ENCODE measurements around the gene APBB2.

The APBB2 gene

DNA sequence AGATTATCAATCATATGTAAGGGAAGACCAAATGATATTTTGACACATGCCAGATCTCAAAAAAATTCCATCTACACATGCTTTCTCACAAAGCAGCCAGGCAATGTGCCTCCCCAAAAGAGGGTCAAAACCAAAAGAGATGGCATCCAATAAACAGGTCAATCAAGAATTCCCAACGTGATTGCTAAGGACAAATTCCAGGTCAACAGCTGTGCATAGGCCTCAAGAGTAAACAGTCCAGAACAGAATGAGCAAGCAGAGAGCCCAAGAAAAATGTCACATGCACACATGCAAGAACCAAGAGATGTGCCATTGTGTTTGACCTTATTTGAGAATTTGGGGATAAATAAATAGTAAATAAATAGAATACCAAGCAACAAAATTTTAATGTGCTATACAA is 136.7 kb downstream of the APBB2 start:
- H3K4me1 ChIP-seq (ENCODE audit: control insufficient read depth in 1 of 2, insufficient read depth in 2 of 2, low read length in 2 of 2): peaks cover 0 to 4% of the 10 kb centered on the region in 2 experiments
- no CpG with 5 or more reads among the region's 1 CpG for WGBS (ENCODE audit: extremely low coverage, insufficient coverage, insufficient read length)

DNA sequence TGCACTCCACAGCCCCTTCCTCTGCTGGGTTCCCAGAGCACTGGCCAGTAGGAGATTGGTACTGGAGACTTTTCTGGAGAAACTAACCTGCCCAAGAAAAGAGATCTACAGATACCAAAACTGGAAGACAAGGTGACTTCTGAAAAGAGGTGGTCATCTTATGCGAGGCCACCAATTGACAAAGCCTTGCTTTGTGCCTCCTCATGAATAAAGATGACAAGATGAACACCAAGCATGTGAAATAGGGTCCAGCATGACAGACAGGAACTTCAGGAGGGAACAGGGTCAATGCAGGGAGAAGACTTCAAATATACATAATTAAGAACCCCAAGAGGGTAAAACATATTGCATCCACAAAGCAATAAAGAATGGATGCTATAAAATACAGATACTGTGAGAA is 137.9 kb downstream of the APBB2 start:
- no peak overlapping the region for H2BK120ac ChIP-seq (ENCODE audit: insufficient read depth, low read length, poor library complexity)
- no peak overlapping the region for H2BK5ac ChIP-seq (ENCODE audit: low read depth, low read length, poor library complexity)
- H3K27ac ChIP-seq (ENCODE audit: low read depth, low read length): no peak overlapping the region
- H3K36me3 ChIP-seq (ENCODE audit: control insufficient read depth in 1 of 2, insufficient read depth in 2 of 2, low read length in 2 of 2): no peaks in the 10 kb centered on the region
- WGBS (ENCODE audit: extremely low coverage, insufficient coverage, insufficient read length): no CpG with 5 or more reads among the region's 1 CpG
- H4K91ac ChIP-seq (ENCODE audit: low read depth, low read length): no peak overlapping the region
- DNase-seq: no peak
- H3K9me3 ChIP-seq (ENCODE audit: insufficient read depth, low read depth, low read length): no peaks in the 10 kb centered on the region
- H3K4ac ChIP-seq (ENCODE audit: low read depth, low read length): no peak overlapping the region
- no peak overlapping the region for H3K4me3 ChIP-seq (ENCODE audit: low read depth, low read length)
- H2AK5ac ChIP-seq (ENCODE audit: low read length): no peak overlapping the region
- no peak overlapping the region for H2BK12ac ChIP-seq (ENCODE audit: low read length)
- no peak overlapping the region for H3K14ac ChIP-seq (ENCODE audit: low read length)
- H3K9ac ChIP-seq (ENCODE audit: low read length): no peak overlapping the region
- H3K27me3 ChIP-seq (ENCODE audit: insufficient read depth, low read length): no peaks in the 10 kb centered on the region
- no peaks in the 10 kb centered on the region for H3K79me1 ChIP-seq (ENCODE audit: low read length)
- H3K23ac ChIP-seq (ENCODE audit: low read length): no peak overlapping the region
- H4K12ac ChIP-seq (ENCODE audit: low read depth, low read length): no peak overlapping the region
- H2AFZ ChIP-seq (ENCODE audit: insufficient read depth, low read length, poor library complexity): no peak overlapping the region
- no peak overlapping the region for H3K4me2 ChIP-seq (ENCODE audit: low read length)
- no peak overlapping the region for H4K8ac ChIP-seq (ENCODE audit: low read depth, low read length)
- H3K18ac ChIP-seq (ENCODE audit: low read length): peak overlapping the region; percentile 22
- H3K79me2 ChIP-seq (ENCODE audit: control insufficient read depth, insufficient read depth, low read length, poor library complexity): no peaks in the 10 kb centered on the region
- peaks cover 2 to 7% of the 10 kb centered on the region in 2 experiments for H3K4me1 ChIP-seq (ENCODE audit: control insufficient read depth in 1 of 2, insufficient read depth in 2 of 2, low read length in 2 of 2)

More for the DNA sequence above, 136.7 kb downstream of the APBB2 start:
- no peak overlapping the region for H4K91ac ChIP-seq (ENCODE audit: low read depth, low read length)
- H3K23ac ChIP-seq (ENCODE audit: low read length): no peak overlapping the region
- no peak overlapping the region for H3K18ac ChIP-seq (ENCODE audit: low read length)
- no peak for DNase-seq
- H3K9me3 ChIP-seq (ENCODE audit: insufficient read depth, low read depth, low read length): no peaks in the 10 kb centered on the region
- no peak overlapping the region for H4K12ac ChIP-seq (ENCODE audit: low read depth, low read length)
- no peak overlapping the region for H4K8ac ChIP-seq (ENCODE audit: low read depth, low read length)
- no peak overlapping the region for H3K9ac ChIP-seq (ENCODE audit: low read length)
- no peak overlapping the region for H2BK5ac ChIP-seq (ENCODE audit: low read depth, low read length, poor library complexity)
- no peak overlapping the region for H3K14ac ChIP-seq (ENCODE audit: low read length)
- H3K4me3 ChIP-seq (ENCODE audit: low read depth, low read length): no peak overlapping the region
- no peaks in the 10 kb centered on the region for H3K36me3 ChIP-seq (ENCODE audit: control insufficient read depth in 1 of 2, insufficient read depth in 2 of 2, low read length in 2 of 2)
- no peak overlapping the region for H2BK12ac ChIP-seq (ENCODE audit: low read length)
- H3K4me2 ChIP-seq (ENCODE audit: low read length): no peak overlapping the region
- no peaks in the 10 kb centered on the region for H3K79me2 ChIP-seq (ENCODE audit: control insufficient read depth, insufficient read depth, low read length, poor library complexity)
- no peak overlapping the region for H3K27ac ChIP-seq (ENCODE audit: low read depth, low read length)
- H3K27me3 ChIP-seq (ENCODE audit: insufficient read depth, low read length): no peaks in the 10 kb centered on the region
- H2AK5ac ChIP-seq (ENCODE audit: low read length): no peak overlapping the region
- H3K79me1 ChIP-seq (ENCODE audit: low read length): no peaks in the 10 kb centered on the region
- no peak overlapping the region for H2AFZ ChIP-seq (ENCODE audit: insufficient read depth, low read length, poor library complexity)
- no peak overlapping the region for H3K4ac ChIP-seq (ENCODE audit: low read depth, low read length)
- H2BK120ac ChIP-seq (ENCODE audit: insufficient read depth, low read length, poor library complexity): no peak overlapping the region

DNA sequence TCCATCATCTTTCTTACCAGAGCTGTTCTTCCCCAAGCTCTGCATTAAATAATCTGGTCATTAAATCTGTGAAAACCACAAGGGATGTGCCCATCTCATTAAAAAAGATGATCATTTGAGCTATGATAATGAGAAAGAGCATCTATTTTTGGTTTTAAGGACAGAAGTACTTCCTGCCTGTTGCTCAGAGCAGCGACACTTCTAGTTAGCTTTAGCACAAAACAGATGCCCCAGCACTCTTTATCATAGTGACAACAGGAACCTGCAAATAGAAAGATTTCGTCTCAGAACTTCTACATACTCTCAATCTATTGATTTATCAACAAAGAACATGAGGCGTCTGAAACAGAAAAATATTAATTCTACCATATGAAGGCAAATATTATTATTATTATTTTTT is 140.1 kb downstream of the APBB2 start:
- Histone ChIP-seq H2BK12ac (ENCODE audit: low read length) (no peak overlapping the region), H4K91ac (ENCODE audit: low read depth, low read length) (no peak overlapping the region), H3K9me3 (ENCODE audit: insufficient read depth, low read depth, low read length) (no peaks in the 10 kb centered on the region), H3K4ac (ENCODE audit: low read depth, low read length) (no peak overlapping the region), H2AK5ac (ENCODE audit: low read length) (no peak overlapping the region), H3K79me1 (ENCODE audit: low read length) (no peaks in the 10 kb centered on the region), H3K4me1 (ENCODE audit: control insufficient read depth in 1 of 2, insufficient read depth in 2 of 2, low read length in 2 of 2) (peaks cover 2 to 7% of the 10 kb centered on the region in 2 experiments), H3K79me2 (ENCODE audit: control insufficient read depth, insufficient read depth, low read length, poor library complexity) (no peaks in the 10 kb centered on the region), H3K18ac (ENCODE audit: low read length) (no peak overlapping the region), H3K23ac (ENCODE audit: low read length) (no peak overlapping the region), H3K27ac (ENCODE audit: low read depth, low read length) (no peak overlapping the region), H2BK5ac (ENCODE audit: low read depth, low read length, poor library complexity) (no peak overlapping the region), H2AFZ (ENCODE audit: insufficient read depth, low read length, poor library complexity) (no peak overlapping the region), H4K8ac (ENCODE audit: low read depth, low read length) (no peak overlapping the region), H3K4me2 (ENCODE audit: low read length) (no peak overlapping the region), H3K27me3 (ENCODE audit: insufficient read depth, low read length) (no peaks in the 10 kb centered on the region), H4K12ac (ENCODE audit: low read depth, low read length) (no peak overlapping the region), H2BK120ac (ENCODE audit: insufficient read depth, low read length, poor library complexity) (no peak overlapping the region), H3K14ac (ENCODE audit: low read length) (no peak overlapping the region), H3K9ac (ENCODE audit: low read length) (no peak overlapping the region), H3K4me3 (ENCODE audit: low read depth, low read length) (no peak overlapping the region), H3K36me3 (ENCODE audit: control insufficient read depth in 1 of 2, insufficient read depth in 2 of 2, low read length in 2 of 2) (no peaks in the 10 kb centered on the region)
- DNase-seq: no peak
- no CpG with 5 or more reads among the region's 3 CpGs for WGBS (ENCODE audit: extremely low coverage, insufficient coverage, insufficient read length)

DNA sequence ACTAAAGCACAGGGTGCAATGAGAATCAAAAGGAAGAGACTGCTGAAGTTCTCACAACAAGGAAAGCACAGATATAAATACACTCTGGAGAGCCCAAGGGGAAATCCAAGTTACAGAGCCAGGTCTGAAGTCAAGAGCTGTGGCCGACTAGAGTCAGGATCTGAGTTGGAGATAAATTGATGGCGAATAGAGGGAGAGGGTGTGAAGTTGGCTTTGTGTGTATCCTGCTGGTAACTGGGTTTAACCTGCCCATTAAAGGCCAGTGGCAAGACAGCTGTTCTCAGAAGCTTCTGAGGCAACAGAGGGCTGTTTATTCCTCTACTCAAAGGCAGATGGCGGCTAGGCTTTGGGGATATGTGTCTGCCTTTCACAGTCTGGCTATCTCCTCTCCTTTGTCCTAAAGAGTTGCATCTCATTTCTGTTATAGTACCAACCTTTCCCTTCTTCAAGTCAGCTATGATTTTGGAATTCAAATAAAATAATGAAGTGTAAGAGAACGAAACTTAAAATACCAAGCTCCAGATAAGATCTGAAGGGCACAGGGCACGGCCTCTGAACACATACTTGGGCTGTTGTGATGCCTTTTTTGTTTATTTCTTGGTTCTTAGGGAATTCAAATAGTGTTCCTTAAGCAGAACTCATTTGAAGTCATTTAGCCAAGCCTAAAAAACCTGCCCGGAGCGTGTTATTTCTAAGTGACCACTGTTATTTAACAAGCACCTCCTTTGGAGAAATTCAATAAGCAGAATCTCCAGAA is 142.1 kb downstream of the APBB2 start:
- Histone ChIP-seq H3K9me3 (ENCODE audit: insufficient read depth, low read depth, low read length) (no peaks in the 10 kb centered on the region), H3K18ac (ENCODE audit: low read length) (no peak overlapping the region), H2BK5ac (ENCODE audit: low read depth, low read length, poor library complexity) (no peak overlapping the region), H4K8ac (ENCODE audit: low read depth, low read length) (no peak overlapping the region), H4K12ac (ENCODE audit: low read depth, low read length) (peak overlapping the region; percentile 69), H3K27ac (ENCODE audit: low read depth, low read length) (peak overlapping the region; percentile 0), H3K79me2 (ENCODE audit: control insufficient read depth, insufficient read depth, low read length, poor library complexity) (no peaks in the 10 kb centered on the region), H3K36me3 (ENCODE audit: control insufficient read depth in 1 of 2, insufficient read depth in 2 of 2, low read length in 2 of 2) (no peaks in the 10 kb centered on the region), H4K91ac (ENCODE audit: low read depth, low read length) (no peak overlapping the region), H3K4ac (ENCODE audit: low read depth, low read length) (no peak overlapping the region), H2AFZ (ENCODE audit: insufficient read depth, low read length, poor library complexity) (no peak overlapping the region), H3K4me2 (ENCODE audit: low read length) (no peak overlapping the region), H3K14ac (ENCODE audit: low read length) (no peak overlapping the region), H3K4me1 (ENCODE audit: control insufficient read depth in 1 of 2, insufficient read depth in 2 of 2, low read length in 2 of 2) (peaks cover 2 to 8% of the 10 kb centered on the region in 2 experiments), H3K79me1 (ENCODE audit: low read length) (no peaks in the 10 kb centered on the region), H2BK120ac (ENCODE audit: insufficient read depth, low read length, poor library complexity) (peak overlapping the region; percentile 44), H3K9ac (ENCODE audit: low read length) (no peak overlapping the region), H3K27me3 (ENCODE audit: insufficient read depth, low read length) (no peaks in the 10 kb centered on the region), H2BK12ac (ENCODE audit: low read length) (no peak overlapping the region), H3K23ac (ENCODE audit: low read length) (no peak overlapping the region), H2AK5ac (ENCODE audit: low read length) (no peak overlapping the region), H3K4me3 (ENCODE audit: low read depth, low read length) (no peak overlapping the region)
- DNase-seq: peak in 1 of 2 donors; percentile 9
- WGBS (ENCODE audit: extremely low coverage, insufficient coverage, insufficient read length): no CpG with 5 or more reads among the region's 7 CpGs
